Glomerular visceral epithelial cell (primary cell): ENCODE data around the gene THADA.
"Not testable (repeated sequence)": the region's sequence is repeated elsewhere in the genome, so short reads cannot be mapped to it uniquely, and the experiment has no call there.

Source experiments
- DNase-seq: peaks from one replicate; pipeline ENCODE4 v3.0.0-alpha.2; 2016; ENCODE audit errors: extremely low spot score

THADA gene

GRCh38 chr2:43388371-43388770, 207.5 kb downstream of the THADA start:
- DNase-seq: no peak

- DNase-seq: no peak
These were observed 208.5 kb downstream of the THADA start for GRCh38 chr2:43387092-43388062.

- not testable (repeated sequence) for DNase-seq
These were observed 209.2 kb downstream of the THADA start for GRCh38 chr2:43386679-43387078.

GRCh38 chr2:43384143-43384542, 211.7 kb downstream of the THADA start:
- DNase-seq: no peak

GRCh38 chr2:43383533-43383932, 212.3 kb downstream of the THADA start:
- DNase-seq: no peak

GRCh38 chr2:43379494-43379893, 216.3 kb downstream of the THADA start:
- DNase-seq: no peak

GRCh38 chr2:43377327-43377726, 218.5 kb downstream of the THADA start:
- no peak for DNase-seq

GRCh38 chr2:43376523-43377198, 219.2 kb downstream of the THADA start:
- no peak for DNase-seq

- DNase-seq: no peak
These were observed 219.9 kb downstream of the THADA start for GRCh38 chr2:43375746-43376522.

- no peak for DNase-seq
These were observed 223.3 kb downstream of the THADA start for GRCh38 chr2:43372416-43373081.

GRCh38 chr2:43370705-43371104, 225.1 kb downstream of the THADA start:
- DNase-seq: no peak

GRCh38 chr2:43370146-43370545, 225.7 kb downstream of the THADA start:
- no peak for DNase-seq

- peak; percentile 9 for DNase-seq
These were observed 227.1 kb downstream of the THADA start for GRCh38 chr2:43368483-43369385.

GRCh38 chr2:43367012-43367782, 228.6 kb downstream of the THADA start:
- no peak for DNase-seq

GRCh38 chr2:43363120-43363519, 232.7 kb downstream of the THADA start:
- no peak for DNase-seq

GRCh38 chr2:43361286-43361685, 234.6 kb downstream of the THADA start:
- no peak for DNase-seq

- no peak for DNase-seq
These were observed 235.7 kb downstream of the THADA start for GRCh38 chr2:43360137-43360536.

GRCh38 chr2:43358410-43359201, 237.2 kb downstream of the THADA start:
- no peak for DNase-seq

GRCh38 chr2:43356774-43357173, 239.1 kb downstream of the THADA start:
- no peak for DNase-seq
